NOMO-1 treated with DMSO at 0.1 percent for 48 hours (cell line): ENCODE data around the gene STRBP.
A peak's percentile ranks its signal among the peaks of the same experiment; 100 is the strongest.
"Not testable (repeated sequence)": the region's sequence is repeated elsewhere in the genome, so short reads cannot be mapped to it uniquely, and the experiment has no call there.

Experiments used
- DNase-seq: peaks from one replicate; lab custom pipeline; 2025; ENCODE audit not compliant: unreplicated experiment; lab: John Stamatoyannopoulos, UW

The STRBP gene

DNA sequence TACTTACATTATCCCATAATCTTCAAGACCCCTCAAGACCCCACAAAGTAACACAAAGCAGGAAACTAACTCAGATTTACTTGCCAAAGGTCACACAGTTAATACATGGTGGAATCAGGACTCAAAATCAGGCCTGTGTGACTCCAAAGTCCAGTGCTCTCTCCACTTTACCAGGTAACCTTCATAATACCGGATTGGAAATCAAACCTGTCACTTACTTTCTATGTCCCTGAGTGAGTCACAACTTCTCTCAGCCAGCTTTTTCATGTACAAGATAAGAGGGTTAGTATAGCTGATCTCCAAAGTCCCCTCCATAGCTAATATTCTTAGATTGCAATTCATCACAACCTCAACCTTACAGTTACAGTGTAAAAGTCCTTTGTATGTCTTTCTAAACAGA lies 17.1 kb downstream of the STRBP start:
- DNase-seq: no peak

DNA sequence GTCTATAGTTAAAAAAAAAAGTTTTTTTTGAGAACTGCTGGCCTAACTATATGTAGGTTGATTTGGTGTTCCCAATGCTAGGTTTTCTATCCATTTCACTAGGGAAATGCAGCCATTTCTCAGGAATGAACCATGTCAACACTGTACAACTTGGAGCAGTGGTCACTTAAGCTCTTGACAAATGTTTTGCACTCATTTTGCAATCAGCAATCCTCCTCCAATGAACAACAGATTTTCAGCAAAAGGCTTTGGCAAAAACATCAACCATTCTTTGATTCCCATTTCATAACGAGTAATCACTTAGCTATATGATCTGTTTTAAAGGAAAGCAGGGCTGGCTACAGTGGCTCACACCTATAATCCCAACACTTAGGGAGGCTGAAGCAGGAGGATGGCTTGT lies 17.9 kb downstream of the STRBP start:
- DNase-seq: no peak

DNA sequence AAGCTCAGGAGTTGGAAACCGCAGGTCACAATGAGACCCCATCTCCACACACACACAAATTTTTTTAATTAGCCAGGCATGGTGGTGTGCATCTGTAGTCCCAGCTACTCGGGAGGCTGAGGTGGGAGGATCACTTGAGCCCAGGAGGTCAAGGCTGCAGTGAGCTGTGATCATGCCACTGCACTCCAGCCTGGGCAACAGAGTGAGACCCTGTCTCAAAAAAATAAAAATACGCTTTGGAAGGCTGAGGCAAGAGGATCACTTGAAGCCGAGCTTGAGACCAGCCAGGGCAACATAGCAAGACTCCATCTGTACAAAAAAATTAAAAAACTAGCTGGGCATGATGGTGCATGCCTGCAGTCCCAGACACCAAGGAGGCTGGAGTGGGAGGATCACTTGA lies 19.2 kb downstream of the STRBP start:
- not testable (repeated sequence) for DNase-seq

DNA sequence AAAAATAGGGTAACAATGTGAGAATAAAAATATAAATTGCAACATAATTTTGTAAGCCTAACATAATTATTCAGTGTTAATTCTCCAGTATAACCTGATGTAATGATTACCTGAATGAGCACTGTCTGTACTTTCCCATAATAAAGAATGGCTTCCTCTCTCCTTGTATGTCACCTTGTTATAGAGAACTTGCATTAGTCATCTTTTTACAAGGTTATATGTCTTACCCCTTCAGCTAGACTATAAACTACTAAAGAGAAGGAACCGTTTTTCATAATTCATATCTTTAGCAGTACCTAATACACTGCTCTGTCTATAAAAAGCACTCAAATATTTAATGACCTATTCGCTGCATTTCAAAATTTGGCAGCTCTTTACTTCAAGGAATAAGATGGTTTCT lies 19.8 kb downstream of the STRBP start:
- DNase-seq: no peak

DNA sequence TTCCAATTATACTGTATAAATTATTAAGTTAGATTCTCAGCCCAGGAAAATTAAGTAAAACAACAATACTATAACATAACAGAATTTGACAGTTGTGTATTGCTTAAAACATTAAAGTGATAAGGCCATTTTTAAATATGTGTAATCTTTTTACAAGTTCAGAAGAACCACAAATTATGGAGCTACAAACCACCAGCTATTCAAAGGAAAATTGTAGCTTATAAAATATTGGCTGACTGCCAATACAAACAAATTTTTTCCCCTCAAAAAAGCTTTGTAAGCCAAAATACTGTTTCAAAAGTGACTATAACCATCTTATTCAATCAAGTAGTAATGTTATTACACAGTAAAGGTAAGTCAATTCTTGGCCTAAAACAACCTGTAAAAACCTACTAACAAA lies 21.9 kb downstream of the STRBP start:
- peak; percentile 21 for DNase-seq

DNA sequence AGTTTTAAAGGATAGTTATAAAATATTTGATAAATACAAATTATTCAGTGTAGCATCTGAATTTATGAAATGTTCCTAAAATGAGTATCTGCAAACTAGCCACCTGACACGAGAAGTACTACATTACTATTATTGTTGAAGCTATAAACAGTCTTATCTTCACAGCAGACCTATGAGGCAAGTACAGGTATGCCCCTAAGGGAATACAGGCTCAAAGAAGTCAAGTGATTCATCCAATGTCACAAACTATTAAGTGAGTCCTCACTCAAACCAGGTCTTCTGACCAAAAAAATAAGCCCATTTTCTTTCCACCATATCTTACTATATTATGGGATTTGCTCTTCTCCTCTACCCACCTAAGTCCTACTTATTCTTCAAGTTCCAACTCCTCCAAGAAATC lies 28.7 kb downstream of the STRBP start:
- DNase-seq: no peak

DNA sequence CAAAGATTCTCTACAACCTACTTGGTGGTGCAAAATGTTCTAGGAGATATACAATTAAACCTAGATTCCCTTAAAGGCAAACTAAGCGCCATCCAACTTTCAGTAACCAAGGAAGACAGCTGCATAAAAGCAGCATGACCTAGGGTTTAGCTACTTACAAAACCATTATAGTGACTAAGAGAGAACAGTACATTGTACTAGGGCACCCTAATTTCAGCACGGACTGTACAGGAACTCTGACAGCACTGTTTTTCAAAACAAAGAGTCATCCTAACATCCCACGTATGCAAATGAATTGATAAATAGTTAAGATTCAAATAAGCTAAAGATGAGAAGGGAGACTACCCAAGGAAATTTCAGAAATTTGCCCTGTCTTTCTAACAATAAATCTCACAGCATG lies 30.0 kb downstream of the STRBP start:
- no peak for DNase-seq

DNA sequence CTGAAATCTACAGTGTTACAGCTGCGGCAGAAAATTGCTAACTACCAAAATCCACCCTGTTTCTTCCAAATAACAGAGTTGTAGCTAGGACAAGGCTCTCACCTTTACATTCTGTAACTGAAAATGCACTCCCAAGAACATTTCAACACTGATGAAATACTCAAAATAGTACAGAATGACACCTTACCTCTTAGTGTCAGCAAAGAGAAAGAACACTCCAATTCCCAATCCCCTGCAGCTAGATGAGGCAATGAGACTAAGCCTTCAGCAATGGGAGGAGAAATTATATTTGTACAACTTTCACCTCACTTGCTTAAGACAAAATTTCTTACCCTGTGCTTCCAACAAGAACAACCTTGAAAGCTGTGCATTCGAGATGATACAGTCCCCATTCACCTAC lies 31.2 kb downstream of the STRBP start:
- no peak for DNase-seq

DNA sequence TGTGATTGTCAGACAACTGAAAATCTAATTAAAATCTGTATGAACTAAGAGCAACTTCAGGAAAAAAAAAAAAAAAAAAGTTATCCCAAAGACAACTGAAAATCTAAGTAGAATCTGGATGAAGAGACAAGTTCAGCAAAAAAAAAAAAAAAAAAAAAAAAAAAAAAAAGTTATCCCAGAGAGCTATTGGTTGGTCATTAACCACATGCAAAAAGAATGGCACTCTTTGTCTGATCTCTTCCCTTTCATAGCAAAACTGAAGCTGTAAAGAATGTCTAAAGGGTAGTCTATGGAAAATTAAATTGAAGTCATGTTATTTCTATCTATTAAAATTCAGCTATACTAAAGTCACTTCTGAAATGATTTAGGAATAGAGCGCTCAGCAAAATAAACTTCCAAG lies 32.9 kb downstream of the STRBP start:
- DNase-seq: no peak

DNA sequence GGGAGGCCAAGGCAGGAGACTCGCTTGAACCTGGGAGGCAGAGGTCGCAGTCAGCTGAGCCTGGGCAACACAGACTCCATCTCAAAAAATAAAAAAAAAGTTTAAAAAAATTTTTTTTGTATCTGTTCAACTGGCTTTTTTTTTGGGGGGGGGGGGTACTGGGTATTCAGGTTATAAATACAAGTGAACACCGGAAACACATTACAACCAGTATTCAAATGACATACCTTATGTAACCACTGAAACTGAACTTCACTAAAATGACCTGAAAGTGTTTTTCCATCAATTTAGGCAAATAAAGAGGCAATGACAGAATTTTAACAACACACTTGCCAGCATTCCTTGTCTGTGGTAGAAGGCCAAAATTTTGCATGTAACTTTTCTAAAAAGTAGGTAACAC lies 33.5 kb downstream of the STRBP start:
- peak; percentile 1 for DNase-seq

DNA sequence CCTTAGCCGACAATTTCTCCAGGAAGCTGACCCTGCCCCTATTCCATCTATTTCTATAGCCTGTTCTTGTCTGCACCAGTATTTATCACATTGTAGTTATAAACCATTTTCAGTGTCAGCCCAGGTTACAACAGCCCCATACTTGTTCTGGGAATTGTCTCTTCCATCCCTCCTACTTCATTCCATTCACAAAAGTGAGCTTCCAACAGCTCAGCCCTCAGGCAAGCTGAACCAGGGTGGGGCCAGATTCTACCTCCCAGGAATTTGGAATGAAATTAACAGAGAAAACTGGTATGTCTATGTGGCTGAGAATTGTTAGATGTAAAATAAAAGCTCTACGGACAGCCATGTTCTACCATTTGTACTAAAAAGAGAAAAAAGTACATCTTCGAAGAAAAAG lies 36.1 kb downstream of the STRBP start:
- DNase-seq: no peak

DNA sequence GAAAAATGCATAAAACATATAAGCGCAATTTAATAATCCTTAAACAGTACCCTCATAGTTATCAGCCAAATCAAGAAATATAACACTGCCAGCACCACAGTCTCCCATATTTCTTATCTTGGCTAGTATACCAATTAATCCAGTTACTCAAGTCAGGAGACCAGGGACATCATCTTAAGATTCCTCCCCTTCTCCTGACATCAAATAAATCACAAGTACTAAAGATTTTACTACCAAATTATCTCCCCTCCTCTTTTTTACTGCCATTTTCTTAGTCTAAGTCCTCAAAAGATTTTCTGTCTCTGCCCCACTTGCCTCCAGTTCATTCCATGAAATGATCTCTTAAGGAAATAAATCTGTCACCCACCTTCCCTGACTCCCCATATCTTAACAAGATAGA lies 37.0 kb downstream of the STRBP start:
- DNase-seq: no peak

DNA sequence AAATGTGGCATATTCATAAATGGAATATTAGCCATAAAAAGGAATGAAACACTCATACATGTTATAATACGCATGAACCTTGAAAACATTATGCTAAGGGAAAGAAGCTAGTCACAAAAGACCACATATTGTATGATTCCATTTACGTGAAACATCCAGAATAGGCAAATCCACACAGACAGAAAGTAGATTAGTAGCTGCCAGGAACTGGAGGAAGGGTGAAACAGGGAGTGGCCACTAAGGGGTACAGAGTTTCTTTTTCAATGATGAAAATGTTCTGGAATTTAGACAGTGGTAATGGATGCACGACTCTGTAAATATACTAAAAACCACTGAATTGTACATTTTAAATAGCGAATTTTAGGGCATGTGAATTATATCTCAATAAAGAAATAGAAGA lies 39.4 kb downstream of the STRBP start:
- DNase-seq: no peak

DNA sequence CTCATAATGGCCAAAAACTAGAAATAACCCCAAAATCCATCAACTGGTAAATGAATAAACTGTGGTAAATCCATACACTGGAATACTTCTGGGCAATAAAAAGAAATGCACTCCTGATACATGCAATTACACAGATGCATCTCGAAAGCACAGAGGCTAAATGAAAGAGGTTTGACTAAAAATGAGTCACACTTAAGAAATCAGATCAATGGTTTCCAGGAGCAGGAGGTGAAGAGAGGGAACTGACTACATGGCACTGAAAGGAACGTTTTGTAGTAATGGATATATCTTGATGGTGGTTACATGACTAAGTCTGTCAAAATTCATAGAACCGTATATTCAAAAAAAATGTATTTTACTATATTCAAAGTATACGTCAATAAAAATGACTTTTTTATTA lies 42.4 kb downstream of the STRBP start:
- no peak for DNase-seq

DNA sequence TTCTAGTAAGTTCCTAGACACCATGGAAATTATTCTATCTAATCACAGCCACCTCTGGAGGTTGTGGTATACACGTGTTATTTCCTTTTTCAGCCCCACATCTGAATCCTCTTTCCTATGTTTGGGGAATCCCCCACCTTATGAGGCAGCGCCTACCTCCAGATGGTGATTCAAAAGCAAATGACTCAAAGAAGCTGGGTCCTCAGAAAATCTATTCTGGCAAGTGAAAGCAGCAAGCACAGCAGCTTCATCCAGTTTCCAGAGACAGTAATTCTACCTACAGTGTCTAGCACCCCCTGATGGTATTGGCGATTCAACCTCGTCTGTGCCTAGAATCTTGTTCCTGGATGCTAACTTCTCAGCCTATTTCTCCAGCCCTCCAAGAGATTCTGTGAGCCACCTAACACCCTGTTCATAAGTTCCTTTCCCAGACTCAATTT lies 43.0 kb downstream of the STRBP start:
- peak; percentile 12 for DNase-seq

DNA sequence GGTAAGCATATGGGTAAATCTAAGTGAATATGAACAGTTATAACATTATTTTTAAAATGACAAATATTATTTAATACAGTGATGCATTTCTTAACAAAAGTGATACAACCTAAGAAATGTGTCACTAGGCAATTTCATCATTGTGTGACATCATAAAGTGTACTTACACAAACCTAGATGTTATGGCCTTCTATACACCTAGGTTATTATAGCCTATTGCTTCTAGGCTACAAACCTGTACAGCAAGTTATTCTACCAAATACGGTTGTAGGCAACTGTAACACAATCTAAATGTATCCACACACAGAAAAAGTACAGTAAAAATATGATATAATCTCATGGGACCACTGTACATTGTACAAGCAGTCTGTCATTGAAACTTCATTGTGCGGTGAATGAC lies 48.3 kb downstream of the STRBP start:
- DNase-seq: no peak

DNA sequence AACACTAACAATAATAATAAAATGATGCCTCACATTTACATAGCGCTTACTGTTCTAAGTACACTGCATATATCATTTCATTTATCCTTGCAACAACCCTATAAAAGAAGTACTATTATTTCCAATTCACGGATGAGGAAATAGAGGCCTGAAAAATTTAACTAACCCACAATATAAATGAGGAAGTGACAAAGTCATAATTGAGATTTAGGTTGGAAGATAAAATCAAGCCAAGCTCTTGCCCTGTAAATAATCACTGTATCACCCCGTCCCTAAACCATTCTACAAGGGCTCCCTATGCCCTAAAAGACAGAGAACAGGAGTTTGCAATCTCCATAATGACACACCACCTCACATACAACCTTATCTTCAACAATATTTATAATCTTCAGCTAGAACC lies 49.6 kb downstream of the STRBP start:
- DNase-seq: peak; percentile 25

DNA sequence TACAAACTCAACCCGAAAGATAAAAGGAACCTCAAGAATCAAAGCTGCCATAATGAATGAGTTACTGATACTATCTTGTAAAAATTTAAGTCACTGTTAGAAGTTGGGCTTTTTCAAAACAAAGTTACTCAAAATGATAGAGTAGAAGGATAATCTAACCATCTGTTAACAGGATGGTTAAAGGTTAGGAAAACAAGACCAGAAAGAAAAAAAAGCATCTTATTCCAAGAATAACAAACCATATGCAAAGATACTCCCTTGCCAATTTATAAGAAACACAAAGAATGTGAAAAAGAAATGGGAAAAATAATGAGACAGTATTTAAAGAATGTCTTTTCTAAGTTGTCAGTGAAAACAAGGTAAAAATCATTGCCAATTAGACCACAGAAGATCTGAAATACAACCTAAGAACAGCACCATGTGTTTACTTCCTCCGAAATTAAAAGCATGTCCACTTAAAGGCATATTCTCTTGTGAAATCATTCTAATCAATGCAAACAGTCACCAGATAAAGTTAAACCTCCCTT lies 51.2 kb downstream of the STRBP start:
- peak; percentile 1 for DNase-seq

DNA sequence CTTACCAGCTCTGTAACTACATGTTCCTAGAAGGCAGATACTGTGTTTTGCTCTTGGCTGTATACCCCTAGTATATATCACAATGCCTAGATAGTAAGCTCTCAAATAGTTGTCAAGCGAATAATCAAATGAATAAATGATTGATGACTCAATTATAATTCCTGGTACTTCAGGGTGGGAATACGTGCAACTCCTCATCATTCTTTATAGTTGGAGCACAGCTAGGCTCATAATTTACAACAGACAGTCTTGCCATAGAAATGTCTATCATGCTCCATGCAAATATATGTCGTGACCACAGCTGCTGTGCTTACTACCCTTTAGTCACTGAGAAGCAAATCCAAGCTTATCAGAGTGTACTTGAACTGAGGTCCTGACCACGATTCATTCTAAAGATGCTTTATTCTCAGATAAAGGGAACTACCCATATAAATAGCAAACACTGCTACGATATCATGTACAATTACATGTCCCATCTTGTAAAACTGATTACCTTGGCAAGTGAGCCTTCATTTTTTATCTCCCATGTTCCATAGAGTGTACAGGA lies 52.1 kb downstream of the STRBP start:
- DNase-seq: no peak

DNA sequence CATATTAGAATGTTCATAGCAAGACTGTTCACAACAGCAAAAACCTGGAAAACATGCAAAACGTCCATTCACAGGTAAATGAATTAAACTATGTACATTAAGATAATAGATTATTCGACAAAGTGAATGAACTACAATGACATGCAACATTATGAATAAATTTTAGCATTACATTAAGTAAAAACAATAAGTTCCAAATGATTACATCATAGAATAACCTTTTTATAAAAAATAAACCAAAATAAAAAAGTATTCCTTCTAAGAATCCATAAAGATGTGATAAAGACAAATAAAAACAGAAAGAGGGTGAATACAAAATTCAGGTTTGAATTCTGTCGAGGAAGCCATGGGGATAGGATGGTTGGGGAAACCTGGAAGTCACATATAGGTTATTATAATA lies 57.3 kb downstream of the STRBP start:
- DNase-seq: no peak

DNA sequence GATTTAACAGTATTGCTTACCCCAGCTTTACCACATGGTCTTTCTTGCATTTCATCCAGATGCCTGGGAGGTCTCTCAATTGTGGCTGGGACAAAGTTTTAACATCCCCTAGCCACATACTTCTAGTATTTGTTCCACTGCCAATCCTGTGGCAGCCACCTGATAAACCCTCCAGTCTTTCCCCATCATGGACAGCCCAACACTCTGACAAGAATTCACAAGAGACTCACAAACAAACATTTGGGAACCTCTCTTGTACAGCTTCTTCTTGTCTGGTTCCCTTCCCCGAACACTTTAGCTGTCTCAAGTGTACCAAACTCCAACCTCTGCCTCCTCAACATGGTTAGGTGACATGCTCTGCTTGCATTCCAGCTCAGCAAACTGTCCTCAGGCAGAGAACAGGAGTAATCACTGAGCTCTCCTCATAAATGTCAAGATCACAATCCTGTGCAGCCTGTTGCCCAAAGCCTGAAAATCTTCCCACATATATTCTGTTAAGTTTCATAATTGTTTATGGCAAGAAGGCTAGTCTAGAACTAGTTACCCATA lies 59.7 kb downstream of the STRBP start:
- no peak for DNase-seq

DNA sequence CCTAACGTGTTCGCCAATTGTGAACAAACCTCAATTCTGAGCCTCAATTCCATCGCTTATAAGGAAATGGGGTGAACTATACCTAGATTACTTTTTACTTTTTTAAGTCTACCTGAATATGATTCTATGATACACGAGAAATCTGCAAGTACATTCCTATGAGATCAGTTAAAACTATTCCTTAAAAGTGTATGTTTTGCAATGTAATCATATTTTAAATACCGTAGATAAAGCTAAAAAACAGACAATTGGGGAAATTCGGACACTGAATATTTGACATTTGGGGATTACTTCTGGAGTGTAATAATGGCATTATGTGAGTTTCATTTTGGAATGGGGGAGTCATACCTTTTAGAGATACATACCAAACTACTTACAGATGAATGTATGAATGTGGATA lies 62.3 kb downstream of the STRBP start:
- DNase-seq: no peak

DNA sequence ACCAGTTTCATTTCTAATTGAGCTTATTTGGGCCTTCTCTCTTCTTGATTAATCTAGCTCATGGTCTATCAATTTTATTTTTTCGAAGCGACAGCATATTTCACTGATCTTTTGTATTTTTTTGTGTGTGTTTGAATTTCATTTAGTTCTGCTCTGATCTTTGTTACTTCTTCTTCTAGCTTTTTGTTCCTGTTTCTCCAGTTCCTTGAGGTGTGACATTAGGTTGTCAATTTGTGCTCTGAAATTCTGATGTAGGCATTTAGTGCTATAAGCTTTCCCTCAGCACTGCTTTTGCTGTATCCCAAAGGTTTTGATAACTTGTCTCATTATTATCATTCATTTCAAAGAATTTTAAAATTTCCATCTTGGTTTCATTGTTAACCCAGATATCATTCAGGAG lies 67.3 kb downstream of the STRBP start:
- DNase-seq: peak; percentile 6
